ENCODE results near the gene MPG.

MPG gene

GRCh38 chr16:54237-54581 lies 23.8 kb upstream of the MPG start:
- H3K4me3 ChIP-seq (replicated peaks; ENCODE audit: low read depth, low read length) = peak overlapping the region; percentile 84
- TF ChIP-seq CTCF (IDR thresholded peaks at IDR 0.05; ENCODE audit: low read depth, low read length, missing control alignments) = no peak
- DNase-seq (ENCODE audit: extremely low read depth, low read depth) = no peak

- TF ChIP-seq CTCF (IDR thresholded peaks at IDR 0.05; ENCODE audit: low read depth, low read length, missing control alignments) = no peak
- no peak overlapping the region for H3K4me3 ChIP-seq (replicated peaks; ENCODE audit: low read depth, low read length)
- DNase-seq (ENCODE audit: extremely low read depth, low read depth) = no peak
These were observed 22.4 kb upstream of the MPG start for GRCh38 chr16:55571-56136.

- TF ChIP-seq CTCF (IDR thresholded peaks at IDR 0.05; ENCODE audit: low read depth, low read length, missing control alignments) = no peak
- DNase-seq (ENCODE audit: extremely low read depth, low read depth) = no peak
- H3K4me3 ChIP-seq (replicated peaks; ENCODE audit: low read depth, low read length) = no peak overlapping the region
These were observed 21.6 kb upstream of the MPG start for GRCh38 chr16:56231-56927.

DNA sequence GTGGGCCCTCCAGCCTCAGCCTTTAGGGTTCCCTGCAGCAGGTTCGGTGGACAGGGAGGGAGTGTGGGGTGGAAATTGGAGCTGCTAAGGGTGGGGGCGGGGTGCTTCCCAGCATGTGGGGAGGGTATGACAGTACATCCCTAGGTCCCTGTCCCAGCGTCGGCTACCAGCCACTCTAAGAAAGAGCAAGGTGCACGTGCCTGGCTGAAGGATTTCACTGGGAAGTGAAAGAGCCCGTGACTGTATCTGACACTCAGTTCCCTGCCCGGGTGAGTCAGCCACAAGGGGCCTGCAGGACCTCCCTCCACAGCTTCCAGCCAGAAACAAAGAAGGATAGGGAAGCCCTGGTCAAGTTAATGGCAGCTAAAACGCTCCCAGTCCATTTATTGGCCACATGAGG lies 20.3 kb upstream of the MPG start:
- H3K4me3 ChIP-seq (replicated peaks; ENCODE audit: low read depth, low read length) = no peak overlapping the region
- no peak for DNase-seq (ENCODE audit: extremely low read depth, low read depth)
- TF ChIP-seq CTCF (IDR thresholded peaks at IDR 0.05; ENCODE audit: low read depth, low read length, missing control alignments) = no peak

- DNase-seq (ENCODE audit: extremely low read depth, low read depth) = no peak
These were observed 19.3 kb upstream of the MPG start for GRCh38 chr16:58491-59439.

More at GRCh38 chr16:58491-59439, 19.3 kb upstream of the MPG start:
- TF ChIP-seq CTCF (IDR thresholded peaks at IDR 0.05; ENCODE audit: low read depth, low read length, missing control alignments) = no peak
- no peak overlapping the region for H3K4me3 ChIP-seq (replicated peaks; ENCODE audit: low read depth, low read length)

Data from HFF-Myc (cell line).